Activated CD4-positive, alpha-beta memory T cell treated with anti-CD3 and anti-CD28 coated beads for 36 hours (primary cell): ENCODE data around the gene GADD45G. TPM values are rescaled to one million over a fixed set of nuclear protein-coding genes. Genes with fewer than 3 reads are reported as not detected.

Source experiments
- CTCF ChIA-PET: fragments of 350-600 bp; sonication (Branson Sonifier 250); formaldehyde crosslinking; loops from one replicate; lab custom pipeline; 2021; ENCODE audit warnings: antibody characterized with exemption, inconsistent platforms; lab: Charles Lee
- POLR2A ChIA-PET: fragments of 350-600 bp; sonication (Branson Sonifier 250); formaldehyde crosslinking; loops from one replicate; lab custom pipeline; 2021; ENCODE audit warnings: antibody characterized with exemption; lab: Charles Lee
- DNase-seq: peaks from one replicate; pipeline ENCODE4 v3.0.0-alpha.2; 2020
- H3K27ac Mint-ChIP-seq: one replicate; pipeline ENCODE4 v1.8.0; 2021; ENCODE audit warnings: mixed read lengths
- H3K27me3 Mint-ChIP-seq: one replicate; pipeline ENCODE4 v1.8.0; 2021; ENCODE audit warnings: mixed read lengths
- H3K36me3 Mint-ChIP-seq: one replicate; pipeline ENCODE4 v1.8.0; 2021; ENCODE audit warnings: mixed read lengths
- H3K4me1 Mint-ChIP-seq: one replicate; pipeline ENCODE4 v1.8.0; 2021; ENCODE audit warnings: low read depth, mixed read lengths
- H3K4me3 Mint-ChIP-seq: one replicate; pipeline ENCODE4 v1.8.0; 2021; ENCODE audit warnings: mild to moderate bottlenecking, mixed read lengths
- H3K9me3 Mint-ChIP-seq: one replicate; pipeline ENCODE4 v1.8.0; 2021; ENCODE audit warnings: mixed read lengths
- intact Hi-C: fragments of 100-400 bp; cut with micrococcal nuclease; formaldehyde crosslinking; loops from one replicate; pipeline ENCODE4 v1.15.1; 2023
- total RNA-seq, 2 experiments: library from RNA; stranded (reverse); gene quantifications; one replicate each; pipeline ENCODE4 v1.2.3, GENCODE V29; 2021

GADD45G gene
- total RNA-seq, 2 experiments from 2014 or later, result 5.1 to 5.7 TPM

DNA sequence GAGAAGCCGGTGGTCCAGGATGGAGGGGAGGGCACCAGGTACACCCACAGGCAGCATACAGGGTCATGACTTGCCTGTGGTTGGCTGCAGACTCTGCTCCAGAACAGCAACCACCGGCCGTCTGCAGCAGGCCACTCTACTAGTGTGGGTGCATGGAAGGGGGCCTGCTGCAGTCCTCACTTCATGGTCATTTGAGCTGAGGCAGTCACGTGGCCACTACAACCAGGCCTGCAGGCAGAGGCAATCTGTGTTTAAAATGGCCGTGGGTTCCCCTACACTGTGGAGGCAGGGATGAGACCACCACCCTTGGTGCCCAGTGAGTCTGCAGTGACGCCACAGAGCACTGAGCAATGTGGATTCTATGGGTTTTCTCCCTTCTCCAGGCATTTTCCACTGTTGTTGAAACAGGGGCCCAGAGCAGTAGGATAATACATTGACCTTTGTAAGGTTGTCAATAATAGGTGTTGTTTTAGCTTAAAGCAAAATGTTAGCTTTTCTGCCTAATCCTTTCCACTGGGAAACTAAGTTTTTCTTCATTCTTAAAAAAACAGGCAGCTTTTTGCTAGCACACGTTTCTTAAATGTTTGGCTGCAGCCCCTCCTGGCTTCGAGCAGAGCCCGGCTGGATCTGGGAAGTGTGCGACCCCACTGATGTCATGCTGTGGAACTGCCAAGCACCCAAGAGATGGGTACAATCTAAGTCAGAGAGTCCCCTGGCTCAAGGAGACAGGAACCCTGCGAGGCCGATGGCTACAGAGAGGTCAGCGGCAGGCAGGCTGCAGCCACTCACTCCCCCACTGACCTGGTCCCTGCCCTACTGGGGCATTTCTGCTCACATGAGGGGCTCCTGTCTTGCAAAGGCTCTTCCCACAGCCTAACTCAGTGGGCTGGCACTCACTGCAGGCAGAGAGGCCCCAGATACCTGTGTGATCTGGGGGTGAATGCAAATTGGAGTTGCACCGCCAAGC, 21.2 kb downstream of the GADD45G start:
- no peaks in the 10 kb centered on the region for H3K36me3 Mint-ChIP-seq
- H3K27ac Mint-ChIP-seq, result no peak overlapping the region
- POLR2A ChIA-PET, result no interaction called here
- peaks cover 6% of the 10 kb centered on the region for H3K4me1 Mint-ChIP-seq
- H3K27me3 Mint-ChIP-seq, result peaks cover 1% of the 10 kb centered on the region
- no peak for DNase-seq
- H3K9me3 Mint-ChIP-seq, result no peaks in the 10 kb centered on the region
- intact Hi-C loops, result no loop called here
- CTCF ChIA-PET, result interaction anchor here (0.9 to 2.8 kb wide), 2 partner anchors 23 kb away, joined by 3 to 11 read pairs; no protein-coding TSS in a partner anchor
- H3K4me3 Mint-ChIP-seq, result no peak overlapping the region

DNA sequence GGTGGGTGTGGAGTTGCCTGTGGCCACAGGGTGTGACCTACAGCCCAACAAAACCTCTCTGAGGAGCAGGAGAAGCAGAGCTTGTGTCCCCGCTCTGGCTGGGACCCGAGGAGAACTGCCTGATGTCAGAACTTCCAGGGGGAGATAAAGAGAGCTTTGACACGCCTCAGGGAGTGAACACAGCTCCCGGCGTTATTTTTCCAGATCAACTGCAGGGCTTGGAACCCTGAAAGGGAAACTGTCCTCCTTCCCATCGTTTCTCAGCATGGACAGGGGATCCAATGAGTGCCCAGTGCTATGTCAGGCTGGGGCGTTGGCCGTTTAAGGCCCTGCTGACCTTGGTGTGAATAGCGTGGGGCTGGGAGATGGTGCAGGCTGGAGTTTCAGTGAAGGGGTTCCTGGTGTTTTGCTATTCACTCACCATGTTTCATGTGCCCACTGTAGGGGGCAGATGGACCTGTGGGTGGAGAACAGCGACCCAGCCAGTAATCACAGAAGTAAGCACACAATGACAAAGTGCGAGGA, 22.0 kb downstream of the GADD45G start:
- H3K36me3 Mint-ChIP-seq, result no peaks in the 10 kb centered on the region
- no peaks in the 10 kb centered on the region for H3K9me3 Mint-ChIP-seq
- H3K27me3 Mint-ChIP-seq, result peaks cover 1% of the 10 kb centered on the region
- peaks cover 6% of the 10 kb centered on the region for H3K4me1 Mint-ChIP-seq
- POLR2A ChIA-PET, result no interaction called here
- H3K4me3 Mint-ChIP-seq, result no peak overlapping the region
- H3K27ac Mint-ChIP-seq, result no peak overlapping the region
- DNase-seq, result no peak
- CTCF ChIA-PET, result interaction anchor here (0.9 to 2.8 kb wide), 2 partner anchors 9 to 23 kb away, joined by 3 to 11 read pairs; no protein-coding TSS in a partner anchor
- intact Hi-C loops, result no loop called here

DNA sequence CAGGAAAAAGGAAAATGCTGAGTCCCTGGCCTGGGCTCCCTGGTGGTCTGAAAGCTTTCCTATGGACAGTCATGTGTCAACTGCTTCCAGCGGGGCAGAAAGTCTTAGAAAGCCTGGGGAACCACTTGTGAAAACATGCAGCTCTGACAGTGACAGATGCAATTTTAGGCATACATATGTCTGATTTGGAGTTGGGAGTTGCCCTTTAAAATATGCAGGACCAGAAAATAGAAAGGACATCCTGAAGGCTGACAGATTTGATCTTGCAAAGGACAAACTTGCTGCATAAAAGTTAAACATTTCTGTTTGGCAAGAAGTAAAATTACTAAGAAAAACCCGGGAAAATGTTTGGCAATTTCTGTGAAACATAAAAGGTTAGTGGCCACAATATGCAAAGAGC, 23.8 kb downstream of the GADD45G start:
- Mint-ChIP-seq H3K36me3 (no peaks in the 10 kb centered on the region), H3K4me3 (no peak overlapping the region), H3K4me1 (peaks cover 6% of the 10 kb centered on the region), H3K27ac (no peak overlapping the region), H3K27me3 (peaks cover 1% of the 10 kb centered on the region), H3K9me3 (no peaks in the 10 kb centered on the region)
- POLR2A ChIA-PET, result no interaction called here
- CTCF ChIA-PET, result interaction anchor here (1.3 to 2.8 kb wide), 3 partner anchors 25 to 36 kb away, joined by 3 to 11 read pairs (median 3); no protein-coding TSS in a partner anchor
- intact Hi-C loops, result no loop called here
- no peak for DNase-seq

DNA sequence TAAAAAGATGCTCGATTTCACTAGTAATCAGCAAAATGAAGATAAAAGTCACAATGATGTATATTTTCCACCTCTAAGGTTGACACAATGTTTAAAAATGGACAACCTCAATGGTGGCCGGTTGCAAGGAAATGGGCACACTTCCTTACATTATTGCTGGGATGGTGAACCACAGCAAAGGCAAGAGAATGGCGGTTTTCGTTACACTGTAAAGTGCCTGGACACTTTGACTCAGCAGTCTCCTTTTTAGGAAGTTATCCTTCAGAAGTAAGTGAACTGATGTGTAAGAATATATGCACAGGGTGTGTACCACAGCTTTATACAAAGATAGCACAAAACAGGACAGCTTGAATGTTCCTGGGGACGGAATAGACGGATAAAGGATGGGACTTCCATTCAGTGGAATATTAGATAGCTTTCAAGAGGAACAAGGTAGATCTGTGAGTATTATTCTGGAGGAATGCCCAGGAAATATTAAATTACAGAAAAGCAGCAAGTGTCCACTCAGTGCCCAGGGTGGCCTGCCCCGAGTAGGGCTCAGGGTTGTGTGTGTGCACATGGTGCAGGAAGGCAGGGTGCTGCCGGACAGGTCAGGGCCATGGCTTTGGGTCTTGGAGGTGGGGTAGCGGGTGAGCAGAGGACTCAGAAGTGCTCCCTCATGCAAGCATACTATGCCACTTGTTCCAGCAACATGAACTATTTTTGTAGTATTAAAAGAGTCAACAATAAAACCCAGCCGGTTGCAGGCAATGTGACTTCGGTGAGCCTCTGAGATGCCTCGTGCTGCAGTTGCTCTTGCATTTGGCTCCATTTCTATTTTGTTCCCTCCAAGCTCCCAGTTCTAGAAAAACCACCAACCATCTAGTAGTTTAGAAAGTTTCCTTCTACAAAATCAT, 24.5 kb downstream of the GADD45G start:
- POLR2A ChIA-PET, result no interaction called here

DNA sequence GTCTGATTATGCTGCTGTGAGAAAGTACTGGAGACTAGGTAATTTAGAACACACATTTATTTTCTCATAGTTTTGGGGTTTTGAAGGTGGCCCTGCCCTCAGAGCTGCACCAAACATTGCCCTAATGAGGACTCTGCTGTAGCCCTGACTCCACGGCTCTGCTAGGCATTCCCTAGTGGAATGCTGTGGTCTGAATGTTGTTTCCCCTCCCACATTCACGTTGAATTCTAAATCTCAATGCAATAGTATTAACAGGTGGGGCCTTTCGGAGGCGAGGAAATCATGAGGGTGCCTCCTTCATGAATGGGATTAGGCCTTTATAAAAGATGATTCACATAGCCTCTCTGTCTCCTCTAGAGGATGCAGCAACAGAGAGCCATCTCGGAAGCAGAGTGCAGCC, 25.7 kb downstream of the GADD45G start:
- intact Hi-C loops, result no loop called here
- H3K27me3 Mint-ChIP-seq, result peaks cover 1% of the 10 kb centered on the region
- no peak for DNase-seq
- H3K27ac Mint-ChIP-seq, result no peak overlapping the region
- H3K9me3 Mint-ChIP-seq, result no peaks in the 10 kb centered on the region
- peaks cover 17% of the 10 kb centered on the region for H3K4me1 Mint-ChIP-seq
- ChIA-PET CTCF (no interaction called here), POLR2A (no interaction called here)
- H3K36me3 Mint-ChIP-seq, result no peaks in the 10 kb centered on the region
- no peak overlapping the region for H3K4me3 Mint-ChIP-seq

More for the DNA sequence above, 24.5 kb downstream of the GADD45G start:
- CTCF ChIA-PET, result interaction anchor here (1.4 to 2.8 kb wide), 2 partner anchors 26 to 36 kb away, joined by 3 to 11 read pairs; no protein-coding TSS in a partner anchor
- peak; percentile 37 for DNase-seq
- Mint-ChIP-seq H3K36me3 (no peaks in the 10 kb centered on the region), H3K27me3 (peaks cover 1% of the 10 kb centered on the region), H3K9me3 (no peaks in the 10 kb centered on the region), H3K27ac (no peak overlapping the region), H3K4me1 (peaks cover 6% of the 10 kb centered on the region), H3K4me3 (no peak overlapping the region)
- intact Hi-C loops, result no loop called here

DNA sequence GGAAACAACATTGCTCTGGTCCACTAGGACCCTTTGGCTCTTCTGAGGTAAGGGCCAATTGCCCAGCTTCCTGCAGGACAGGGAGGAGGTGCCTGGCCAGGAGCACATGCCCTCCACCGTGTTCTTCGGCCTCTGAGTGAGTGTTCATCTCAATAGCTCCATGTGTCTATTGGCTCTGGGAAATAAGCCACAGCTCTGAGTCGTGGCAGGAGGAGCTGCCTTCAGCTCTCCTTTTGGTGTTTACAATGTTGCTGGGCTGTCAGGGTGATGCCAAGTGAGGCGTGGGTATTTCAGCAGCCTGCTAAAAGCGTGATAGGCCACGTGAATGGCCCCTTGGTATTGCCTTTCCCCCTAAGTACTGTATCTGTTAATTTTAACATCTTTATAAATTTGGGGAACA, 26.6 kb downstream of the GADD45G start:
- H3K27me3 Mint-ChIP-seq, result peaks cover 1% of the 10 kb centered on the region
- no peak overlapping the region for H3K4me3 Mint-ChIP-seq
- peaks cover 17% of the 10 kb centered on the region for H3K4me1 Mint-ChIP-seq
- intact Hi-C loops, result no loop called here
- ChIA-PET CTCF (no interaction called here), POLR2A (no interaction called here)
- no peak for DNase-seq
- no peaks in the 10 kb centered on the region for H3K9me3 Mint-ChIP-seq
- no peaks in the 10 kb centered on the region for H3K36me3 Mint-ChIP-seq
- no peak overlapping the region for H3K27ac Mint-ChIP-seq

DNA sequence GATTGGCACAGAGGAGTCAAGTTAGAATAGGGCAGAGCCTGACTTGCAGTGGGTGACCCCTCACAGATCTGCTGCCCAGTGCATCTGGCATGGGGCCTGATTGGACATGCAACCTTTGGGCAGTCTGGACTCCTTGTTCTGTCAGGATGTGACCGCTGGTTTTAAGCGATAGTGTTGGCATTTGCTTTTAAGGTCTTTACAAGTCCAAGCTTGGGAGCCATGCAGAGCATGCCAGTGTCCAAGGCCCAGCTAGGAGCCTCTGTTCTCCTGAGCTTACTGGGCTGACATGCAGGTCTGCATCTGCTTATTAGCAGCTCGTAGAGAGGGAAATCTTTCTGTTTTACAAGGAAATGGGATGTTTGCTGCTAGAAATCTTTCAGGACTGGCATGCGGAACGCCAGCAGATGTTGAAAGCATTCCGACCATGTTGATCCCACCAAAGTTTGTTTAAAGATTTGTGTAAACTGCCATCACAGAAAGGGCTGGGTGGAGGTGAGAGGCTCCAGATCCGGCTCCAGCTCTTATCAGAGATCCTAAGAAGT, 27.5 kb downstream of the GADD45G start:
- Mint-ChIP-seq H3K4me1 (peaks cover 17% of the 10 kb centered on the region), H3K36me3 (no peaks in the 10 kb centered on the region), H3K27me3 (no peaks in the 10 kb centered on the region), H3K27ac (no peak overlapping the region), H3K9me3 (no peaks in the 10 kb centered on the region), H3K4me3 (no peak overlapping the region)
- DNase-seq, result no peak
- ChIA-PET CTCF (no interaction called here), POLR2A (no interaction called here)
- intact Hi-C loops, result no loop called here

DNA sequence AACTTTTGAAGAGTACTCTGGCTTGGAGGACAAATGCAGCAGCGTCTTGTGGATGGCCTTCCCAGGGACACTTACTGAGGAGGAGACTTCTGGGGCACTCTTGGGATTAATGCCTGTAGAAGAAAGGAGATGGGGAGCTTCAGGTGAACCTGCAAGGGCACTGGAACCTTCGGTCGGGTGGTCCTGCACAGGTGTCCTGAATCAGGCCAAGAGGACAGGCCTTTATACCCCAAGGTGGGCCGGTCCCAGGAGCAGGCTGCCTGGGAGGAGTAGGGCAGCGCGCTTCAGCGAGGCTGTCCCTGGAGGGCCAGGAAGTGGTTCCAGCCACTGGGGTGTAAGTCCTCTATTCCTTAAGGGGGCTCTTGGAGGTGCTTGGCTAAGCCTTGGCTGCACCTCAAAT, 27.9 kb downstream of the GADD45G start:
- CTCF ChIA-PET, result no interaction called here
- POLR2A ChIA-PET, result no interaction called here
- no peak for DNase-seq
- intact Hi-C loops, result no loop called here
- Mint-ChIP-seq H3K9me3 (no peaks in the 10 kb centered on the region), H3K4me3 (no peak overlapping the region), H3K27me3 (no peaks in the 10 kb centered on the region), H3K4me1 (peaks cover 17% of the 10 kb centered on the region), H3K36me3 (no peaks in the 10 kb centered on the region), H3K27ac (no peak overlapping the region)

DNA sequence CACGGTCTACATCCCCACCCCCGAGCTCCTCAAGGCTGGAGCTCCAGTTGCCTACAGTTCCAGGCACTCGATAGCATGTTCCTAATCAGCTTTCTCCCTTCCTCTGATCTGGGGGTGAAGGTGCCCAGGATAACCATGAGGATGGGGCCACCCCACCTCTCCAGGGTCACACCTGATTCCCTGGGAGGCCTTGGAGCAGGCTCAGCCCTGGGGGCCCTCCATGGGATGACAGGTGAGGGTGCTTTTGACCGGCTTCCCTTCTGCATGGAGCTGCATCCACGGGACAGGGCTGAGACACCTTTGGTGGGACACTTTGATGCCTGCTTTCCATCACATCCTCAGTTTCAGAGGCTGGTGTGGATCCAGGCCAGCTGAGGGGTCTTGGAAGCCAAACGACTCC, 28.6 kb downstream of the GADD45G start:
- Mint-ChIP-seq H3K4me1 (peaks cover 17% of the 10 kb centered on the region), H3K27ac (no peak overlapping the region), H3K4me3 (no peak overlapping the region), H3K27me3 (no peaks in the 10 kb centered on the region), H3K9me3 (no peaks in the 10 kb centered on the region), H3K36me3 (no peaks in the 10 kb centered on the region)
- CTCF ChIA-PET, result no interaction called here
- no peak for DNase-seq
- POLR2A ChIA-PET, result no interaction called here
- intact Hi-C loops, result no loop called here

DNA sequence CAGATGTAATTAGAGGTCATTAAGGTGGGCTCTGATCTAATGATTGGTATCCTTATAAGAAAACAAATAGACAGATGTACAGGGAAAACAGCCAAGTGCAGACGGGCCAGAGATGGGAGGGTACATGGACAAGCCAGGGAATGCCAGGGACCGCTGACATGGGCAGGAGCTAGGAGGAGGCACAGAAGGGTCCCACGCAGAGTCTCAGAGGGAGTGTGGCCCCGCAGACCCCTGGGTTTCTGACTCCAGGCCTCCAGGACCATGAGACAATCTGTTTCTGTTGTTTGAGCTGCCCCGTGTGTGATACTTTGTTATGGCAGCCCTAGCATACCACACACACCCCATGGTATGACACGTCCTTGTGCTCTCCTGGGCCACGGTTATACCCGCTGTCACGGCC, 29.1 kb downstream of the GADD45G start:
- DNase-seq, result no peak
- Mint-ChIP-seq H3K9me3 (no peaks in the 10 kb centered on the region), H3K4me3 (no peak overlapping the region), H3K4me1 (peaks cover 14% of the 10 kb centered on the region), H3K27ac (no peak overlapping the region), H3K27me3 (no peaks in the 10 kb centered on the region), H3K36me3 (no peaks in the 10 kb centered on the region)
- intact Hi-C loops, result loop anchor here (2.0 kb wide), 1 partner anchor 27 kb away; no protein-coding TSS in a partner anchor
- POLR2A ChIA-PET, result no interaction called here
- CTCF ChIA-PET, result interaction anchor here (1.7 to 2.2 kb wide), 2 partner anchors 36 to 40 kb away, joined by 4 to 8 read pairs; no protein-coding TSS in a partner anchor

DNA sequence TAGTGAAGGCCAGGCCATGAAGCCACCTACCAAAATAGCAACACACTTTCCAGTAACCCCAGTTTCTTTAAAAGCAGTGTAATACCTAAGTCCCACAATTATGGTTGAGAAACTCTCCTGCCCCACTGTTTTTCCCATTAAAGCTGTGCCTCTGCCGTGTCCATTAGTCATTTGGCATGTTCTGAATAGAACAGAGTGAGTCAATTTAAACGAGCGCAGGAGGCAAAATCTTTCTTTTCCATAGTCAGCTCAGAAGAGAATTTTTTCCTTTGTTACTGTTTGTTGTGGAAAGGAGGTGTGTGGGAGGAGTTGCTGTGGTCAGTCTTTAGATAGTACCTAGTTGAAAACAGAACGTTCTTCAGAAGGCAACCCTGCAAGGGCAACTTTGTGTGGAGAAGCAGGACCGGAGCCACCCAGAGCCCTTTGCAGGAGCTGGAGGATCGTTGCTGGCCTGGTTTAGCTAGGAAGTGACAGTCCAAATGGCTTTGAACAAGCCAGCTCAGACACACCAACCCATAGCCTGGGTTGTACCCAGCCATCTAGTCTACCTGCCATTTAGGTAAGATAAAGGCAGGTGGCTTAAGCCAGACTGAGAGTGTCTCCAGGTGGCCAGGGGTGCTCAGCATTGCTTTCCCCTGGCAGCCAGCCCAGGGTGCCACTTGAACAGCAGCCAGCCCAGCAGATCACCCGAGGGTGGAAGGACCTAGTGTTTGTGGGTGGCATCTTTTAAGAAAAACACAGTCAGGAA, 30.4 kb downstream of the GADD45G start:
- H3K36me3 Mint-ChIP-seq, result no peaks in the 10 kb centered on the region
- H3K27ac Mint-ChIP-seq, result no peak overlapping the region
- ChIA-PET CTCF (interaction anchor here (0.8 to 2.2 kb wide), 4 partner anchors 31 to 467 kb away, joined by 3 to 8 read pairs (median 4); no protein-coding TSS in a partner anchor), POLR2A (interaction anchor here (1.1 kb wide), 1 partner anchor 84 kb away, joined by 3 read pairs; no protein-coding TSS in a partner anchor)
- no peaks in the 10 kb centered on the region for H3K27me3 Mint-ChIP-seq
- intact Hi-C loops, result loop anchor here (1.0 to 2.0 kb wide), 2 partner anchors 21 to 28 kb away; no protein-coding TSS in a partner anchor
- H3K9me3 Mint-ChIP-seq, result no peaks in the 10 kb centered on the region
- H3K4me3 Mint-ChIP-seq, result no peak overlapping the region
- H3K4me1 Mint-ChIP-seq, result peaks cover 11% of the 10 kb centered on the region
- peak; percentile 16 for DNase-seq
